HepG2 (cell line): ENCODE data around the gene PIM3. TPM values are rescaled to one million over a fixed set of nuclear protein-coding genes. Genes with fewer than 3 reads are reported as not detected.

Experiments
- ATF5 ChIP-seq: sonication (generic); formaldehyde crosslinking; IDR thresholded peaks from 2 replicates; pipeline ENCODE4 v1.4.0; 2020; ENCODE audit warnings: mild to moderate bottlenecking, low read depth, missing genetic modification reagents
- ATF6 ChIP-seq: sonication (generic); formaldehyde crosslinking; conservative IDR thresholded peaks from 2 replicates; pipeline ENCODE4 v1.4.0; 2020; ENCODE audit warnings: missing genetic modification reagents
- CENPX ChIP-seq: sonication (generic); formaldehyde crosslinking; IDR thresholded peaks from 2 replicates; pipeline ENCODE4 v1.9.0; 2021; ENCODE audit warnings: mild to moderate bottlenecking, missing genetic modification reagents, moderate library complexity
- E2F2 ChIP-seq: sonication (generic); formaldehyde crosslinking; IDR thresholded peaks from 2 replicates; pipeline ENCODE4 v1.4.0; 2020; ENCODE audit warnings: missing genetic modification reagents, borderline replicate concordance
- HMGA1 ChIP-seq: sonication (generic); formaldehyde crosslinking; conservative IDR thresholded peaks from 2 replicates; pipeline ENCODE4 v1.4.0; 2020; ENCODE audit warnings: missing genetic modification reagents
- HOXA3 ChIP-seq: sonication (generic); formaldehyde crosslinking; IDR thresholded peaks from 2 replicates; pipeline ENCODE4 v1.5.0; 2020; ENCODE audit warnings: missing genetic modification reagents
- HOXA7 ChIP-seq: sonication (generic); formaldehyde crosslinking; IDR thresholded peaks from 2 replicates; pipeline ENCODE4 v1.8.1; 2022; ENCODE audit warnings: mild to moderate bottlenecking, missing genetic modification reagents, moderate library complexity
- PAWR ChIP-seq: sonication (generic); formaldehyde crosslinking; IDR thresholded peaks from 2 replicates; pipeline ENCODE4 v1.4.0; 2020; ENCODE audit warnings: missing genetic modification reagents, mild to moderate bottlenecking, borderline replicate concordance
- SNAPC4 ChIP-seq: sonication (generic); formaldehyde crosslinking; IDR thresholded peaks from 2 replicates; pipeline ENCODE4 v1.4.0; 2020; ENCODE audit warnings: mild to moderate bottlenecking, missing genetic modification reagents
- SNRNP70 ChIP-seq: fragments of 200-400 bp; formaldehyde crosslinking; IDR thresholded peaks from 2 replicates; pipeline ENCODE4 v1.6.1; 2017; ENCODE audit warnings: mild to moderate bottlenecking, low read depth, low read length, moderate library complexity
- THAP11 ChIP-seq: IDR thresholded peaks from 2 replicates; pipeline ENCODE4 v1.6.1; 2016; ENCODE audit warnings: missing biosample characterization, missing genetic modification reagents
- ZBTB8A ChIP-seq: sonication (generic); formaldehyde crosslinking; IDR thresholded peaks from 2 replicates; pipeline ENCODE4 v1.4.0; 2020; ENCODE audit warnings: mild to moderate bottlenecking, low read depth, missing genetic modification reagents, borderline replicate concordance
- ZC3H4 ChIP-seq: sonication (generic); formaldehyde crosslinking; IDR thresholded peaks from 2 replicates; pipeline ENCODE4 v1.4.0; 2020; ENCODE audit warnings: missing genetic modification reagents, borderline replicate concordance
- ZNF142 ChIP-seq: sonication (generic); formaldehyde crosslinking; IDR thresholded peaks from 2 replicates; pipeline ENCODE4 v1.4.0; 2020; ENCODE audit warnings: missing genetic modification reagents
- polyA plus RNA-seq, 8 experiments: library from polyadenylated mRNA; depleted of rRNA in 3 of 8; stranded (reverse) in 7 of 8; unstranded in 1 of 8; fragments of >200 nt; fragmentation: Illumina TruSeq in 4 of 8; extraction: Trizol in 4 of 8; gene quantifications; 2 replicates each; pipeline versions ENCODE4 v1.2.1 to v1.2.3, GENCODE V29; 2011 to 2016; ENCODE audit warnings: low read depth in 4 of 8, missing spikeins in 1 of 8, mixed read lengths in 1 of 8; ENCODE audit not compliant: insufficient read depth in 1 of 8
- total RNA-seq, 5 experiments: library from RNA; depleted of rRNA; stranded (reverse); fragments of >200 nt; fragmentation: Illumina TruSeq; extraction: Trizol; gene quantifications; 2 replicates each; pipeline ENCODE4 v1.2.3, GENCODE V29; 2016; ENCODE audit warnings: low read depth in 1 of 5

The PIM3 gene
- total and polyA plus RNA-seq, 2 of the 13 experiments (the other 11 are each of a cell fraction or from before 2014, with no cell fraction given) = 21.6 to 31.2 TPM

- TF ChIP-seq E2F2 (CRISPR knock-in tag) = no peak
- no peak for TF ChIP-seq PAWR (CRISPR knock-in tag)
- no peak for TF ChIP-seq HMGA1
- TF ChIP-seq HOXA7 (CRISPR knock-in tag) = no peak
- TF ChIP-seq ZBTB8A = no peak
- TF ChIP-seq SNRNP70 = no peak
- TF ChIP-seq HOXA3 (CRISPR knock-in tag) = peak; percentile 34; the same call in 1 of the 2 replicates
- no peak for TF ChIP-seq CENPX (CRISPR knock-in tag)
- TF ChIP-seq ATF6 (CRISPR knock-in tag) = no peak
- TF ChIP-seq ATF5 (CRISPR knock-in tag) = no peak
- TF ChIP-seq ZC3H4 = peak; percentile 61; the same call in 1 of the 2 replicates
- no peak for TF ChIP-seq THAP11 (CRISPR knock-in tag)
- TF ChIP-seq SNAPC4 (CRISPR knock-in tag) = no peak
- no peak for TF ChIP-seq ZNF142
Measured at GRCh38 chr22:49944399-49944891, 16.1 kb upstream of the PIM3 start (continued).
